Activated naive CD8-positive, alpha-beta T cell treated with anti-CD3 and anti-CD28 coated beads, Interleukin-2, amount 50 U/mL, for 24 hours (primary cell): Measurements from ENCODE around the gene CDK4.

ENCODE experiments used
- ATAC-seq: fragments of 150-1000 bp; cut with Tn5 transposase; one replicate; pipeline ENCODE4 v1.10.0; 2021
- DNase-seq: peaks from one replicate; pipeline ENCODE4 v3.0.0; 2021
- H3K27ac Mint-ChIP-seq: one replicate; pipeline ENCODE4 v1.8.0; 2021; ENCODE audit warnings: mild to moderate bottlenecking, mixed read lengths
- H3K27me3 Mint-ChIP-seq: one replicate; pipeline ENCODE4 v1.8.0; 2021; ENCODE audit warnings: mixed read lengths
- H3K36me3 Mint-ChIP-seq: one replicate; pipeline ENCODE4 v1.8.0; 2021; ENCODE audit warnings: low read depth, mixed read lengths
- H3K4me1 Mint-ChIP-seq: one replicate; pipeline ENCODE4 v1.8.0; 2021; ENCODE audit warnings: mixed read lengths
- H3K4me3 Mint-ChIP-seq: one replicate; pipeline ENCODE4 v1.8.0; 2021; ENCODE audit warnings: mild to moderate bottlenecking, moderate library complexity, mixed read lengths
- H3K9me3 Mint-ChIP-seq: one replicate; pipeline ENCODE4 v1.8.0; 2021; ENCODE audit warnings: mixed read lengths

The CDK4 gene

DNA sequence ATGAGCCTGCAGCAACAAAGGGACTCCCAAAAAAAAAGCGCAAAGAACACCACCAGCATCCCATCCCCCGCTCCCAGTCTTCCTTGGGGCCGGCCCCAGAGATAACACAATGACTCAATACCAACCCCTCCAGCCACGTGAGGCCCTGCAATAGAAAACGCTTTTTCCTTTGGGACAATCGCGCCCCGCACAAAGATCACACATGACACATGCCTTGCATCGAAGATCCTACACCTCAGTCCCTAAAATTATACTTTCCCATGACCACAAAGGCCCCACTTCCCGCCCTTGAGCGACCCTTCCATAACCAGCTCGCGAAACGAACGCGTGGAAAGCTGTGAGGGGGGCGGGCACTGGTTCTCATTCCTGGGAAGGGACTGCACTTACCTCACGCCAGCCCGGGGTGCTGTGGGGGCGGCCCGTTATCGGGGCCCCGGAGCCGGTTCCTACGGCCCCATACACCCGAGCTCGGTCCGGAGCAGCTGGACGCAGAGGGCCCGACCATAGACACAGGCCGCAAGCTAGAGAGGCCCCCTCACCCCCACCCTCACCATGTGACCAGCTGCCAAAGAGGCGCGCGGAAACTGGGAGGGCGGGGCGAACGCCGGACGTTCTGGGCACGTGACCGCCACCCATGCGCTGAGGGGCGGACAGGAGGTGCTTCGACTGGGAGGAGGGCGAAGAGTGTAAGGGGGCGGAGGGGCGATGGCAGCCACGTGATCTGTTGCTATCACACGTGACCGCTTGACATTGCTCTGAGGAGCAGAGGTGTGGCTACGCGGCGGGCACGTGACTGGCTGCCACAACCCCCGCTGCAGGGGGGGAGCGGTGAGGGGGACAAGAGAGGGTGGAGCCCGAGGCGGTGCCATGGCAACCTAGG is at the start of gene CDK4:
CDK4 (minus strand) TSS at position 523 of the 880 bp plus-strand sequence. CDS start 593 bp downstream, outside the sequence.
- H3K4me1 Mint-ChIP-seq, result peaks cover 65% of the 10 kb centered on the region
- peaks cover 3% of the 10 kb centered on the region for H3K27me3 Mint-ChIP-seq
- ATAC-seq (peak; percentile 77), DNase-seq (peak; percentile 98)
- H3K4me3 Mint-ChIP-seq, result peak within 1 kb of the TSS; percentile 96
- H3K36me3 Mint-ChIP-seq, result peaks cover 41% of the 10 kb centered on the region
- H3K27ac Mint-ChIP-seq, result peak within 1 kb of the TSS; percentile 96
- H3K9me3 Mint-ChIP-seq, result no peaks in the 10 kb centered on the region

DNA sequence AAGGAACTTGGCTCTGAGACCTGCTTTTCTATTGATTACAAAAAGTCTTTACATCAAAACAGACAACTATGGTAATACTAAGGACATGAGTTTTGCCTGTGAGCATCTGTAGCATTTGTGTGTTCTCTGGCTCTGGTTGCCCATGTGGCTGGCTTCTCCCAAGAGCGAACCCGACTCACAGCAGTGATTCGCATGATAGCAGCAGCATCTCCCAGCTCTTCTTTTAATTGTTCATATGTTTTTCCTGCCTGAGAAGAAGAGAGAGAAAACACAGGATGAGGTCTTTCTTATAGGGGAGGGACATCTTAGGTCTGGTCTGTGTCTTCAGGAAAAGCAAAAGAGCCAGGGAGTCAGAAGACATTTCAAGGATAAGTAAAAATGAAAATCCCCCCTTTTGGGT is 48.9 kb upstream of the CDK4 start:
- Mint-ChIP-seq H3K9me3 (no peaks in the 10 kb centered on the region), H3K4me1 (peaks cover 3% of the 10 kb centered on the region), H3K27ac (peak overlapping the region; percentile 7), H3K36me3 (peaks cover 19% of the 10 kb centered on the region), H3K27me3 (no peaks in the 10 kb centered on the region), H3K4me3 (no peak overlapping the region)
- DNase-seq, result no peak
- ATAC-seq, result no peak

DNA sequence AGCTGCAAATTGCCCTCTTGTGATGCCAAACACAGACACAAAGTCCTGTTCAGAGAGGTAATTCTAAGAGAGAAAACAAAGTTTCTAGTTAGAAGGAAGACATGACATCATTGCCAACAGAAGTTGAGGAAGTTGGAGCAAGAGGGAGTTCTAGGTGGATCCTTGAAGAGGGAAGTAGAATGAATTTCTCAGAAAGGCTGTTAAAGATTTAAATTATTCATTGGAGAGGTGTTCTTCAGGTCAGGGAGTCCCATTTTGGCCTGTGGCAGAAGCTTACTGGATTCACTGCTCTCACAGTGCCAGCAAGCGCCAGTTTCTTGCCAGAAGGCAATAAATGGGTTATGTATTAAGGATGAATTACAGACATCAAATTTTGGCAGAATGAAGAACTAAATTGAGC is 45.8 kb upstream of the CDK4 start:
- H3K27me3 Mint-ChIP-seq, result no peaks in the 10 kb centered on the region
- no peak overlapping the region for H3K27ac Mint-ChIP-seq
- peaks cover 33% of the 10 kb centered on the region for H3K36me3 Mint-ChIP-seq
- peaks cover 5% of the 10 kb centered on the region for H3K4me1 Mint-ChIP-seq
- ATAC-seq (no peak), DNase-seq (no peak)
- H3K9me3 Mint-ChIP-seq, result no peaks in the 10 kb centered on the region
- H3K4me3 Mint-ChIP-seq, result no peak overlapping the region

DNA sequence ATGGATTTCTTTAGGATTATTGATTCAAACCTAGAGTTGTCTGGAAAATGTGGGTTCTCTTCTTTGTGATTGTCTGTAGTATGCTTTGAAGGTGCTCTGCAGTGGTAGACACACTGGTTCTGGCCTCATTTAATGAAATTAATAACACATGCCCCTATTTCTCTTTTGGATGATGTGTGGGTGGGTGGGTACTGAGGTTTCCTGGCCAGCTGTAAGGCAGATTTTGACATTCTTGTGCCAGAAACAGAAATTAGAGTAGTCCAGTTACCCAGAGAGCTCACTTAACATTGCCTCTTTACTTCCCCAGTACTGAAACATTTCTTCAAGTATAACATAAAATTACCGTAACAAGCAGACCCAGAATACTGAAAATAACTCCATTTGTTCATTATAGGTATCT is 44.9 kb upstream of the CDK4 start:
- Mint-ChIP-seq H3K27ac (no peak overlapping the region), H3K27me3 (no peaks in the 10 kb centered on the region), H3K36me3 (peaks cover 34% of the 10 kb centered on the region), H3K9me3 (no peaks in the 10 kb centered on the region), H3K4me1 (peaks cover 6% of the 10 kb centered on the region), H3K4me3 (no peak overlapping the region)
- no peak for DNase-seq
- ATAC-seq, result no peak

DNA sequence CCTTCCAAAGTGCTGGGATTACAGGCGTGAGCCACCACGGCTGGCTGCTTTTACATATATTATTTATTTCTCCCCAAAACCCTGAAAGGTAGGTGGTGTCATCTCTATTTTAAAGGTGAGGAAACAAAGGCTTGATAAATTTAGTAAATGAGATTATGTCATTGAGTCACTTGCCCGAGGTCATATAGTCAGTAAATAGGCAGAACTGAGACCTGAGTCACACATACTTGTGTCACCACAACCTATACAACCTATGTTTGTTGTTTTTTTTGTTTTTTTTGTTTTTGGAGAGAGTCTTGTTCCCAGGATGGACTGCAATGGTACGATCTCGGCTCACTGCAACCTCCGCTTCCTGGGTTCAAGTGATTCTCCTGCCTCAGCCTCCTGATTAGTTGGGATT is 43.2 kb upstream of the CDK4 start:
- Mint-ChIP-seq H3K27me3 (no peaks in the 10 kb centered on the region), H3K27ac (no peak overlapping the region), H3K4me1 (peaks cover 8% of the 10 kb centered on the region), H3K9me3 (no peaks in the 10 kb centered on the region), H3K36me3 (peaks cover 42% of the 10 kb centered on the region), H3K4me3 (no peak overlapping the region)
- no peak for ATAC-seq
- no peak for DNase-seq

DNA sequence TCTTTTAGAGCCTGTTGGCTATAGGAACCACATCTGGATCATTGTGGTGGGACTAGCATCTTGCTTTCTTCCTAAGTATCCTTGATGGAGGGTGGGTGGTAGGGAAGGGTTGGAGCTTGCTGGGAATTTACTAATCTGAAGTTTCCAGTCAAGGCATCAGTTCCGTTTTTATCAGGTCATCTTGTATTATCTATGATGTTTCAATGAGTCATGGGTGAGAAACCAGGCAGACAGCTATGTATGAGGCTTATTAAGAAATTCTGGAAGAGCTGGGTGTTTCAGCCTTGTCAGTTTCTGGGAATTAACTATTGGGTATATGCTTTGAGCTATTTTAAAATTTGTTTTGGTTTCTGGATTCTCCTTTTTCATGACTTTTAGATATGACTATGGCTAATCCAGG is 41.8 kb upstream of the CDK4 start:
- Mint-ChIP-seq H3K9me3 (no peaks in the 10 kb centered on the region), H3K36me3 (peaks cover 51% of the 10 kb centered on the region), H3K27ac (no peak overlapping the region), H3K27me3 (no peaks in the 10 kb centered on the region), H3K4me1 (peaks cover 8% of the 10 kb centered on the region), H3K4me3 (no peak overlapping the region)
- ATAC-seq, result no peak
- DNase-seq, result no peak

DNA sequence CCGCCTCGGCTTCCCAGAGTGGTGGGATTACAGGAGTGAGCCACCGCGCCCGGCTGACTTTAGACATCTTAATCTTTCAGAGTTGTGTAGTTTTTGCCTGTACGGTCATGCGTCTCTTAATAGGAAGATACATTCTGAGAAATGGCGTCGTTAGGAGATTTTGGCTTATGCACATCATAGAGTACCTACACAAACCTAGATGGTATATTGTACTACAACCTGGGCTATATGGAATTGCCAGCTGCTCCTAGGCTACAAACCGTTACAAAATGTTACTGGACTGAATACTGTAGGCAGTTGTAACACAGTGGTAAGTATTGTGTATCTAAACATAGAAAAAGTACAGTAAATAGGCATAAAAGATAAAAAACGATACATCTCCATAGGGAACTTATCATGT is 31.8 kb upstream of the CDK4 start:
- H3K27ac Mint-ChIP-seq, result peak overlapping the region; percentile 60
- DNase-seq (no peak), ATAC-seq (no peak)
- peak overlapping the region; percentile 97 for H3K4me3 Mint-ChIP-seq
- H3K36me3 Mint-ChIP-seq, result peaks cover 25% of the 10 kb centered on the region
- H3K27me3 Mint-ChIP-seq, result no peaks in the 10 kb centered on the region
- H3K4me1 Mint-ChIP-seq, result peaks cover 33% of the 10 kb centered on the region
- H3K9me3 Mint-ChIP-seq, result no peaks in the 10 kb centered on the region

DNA sequence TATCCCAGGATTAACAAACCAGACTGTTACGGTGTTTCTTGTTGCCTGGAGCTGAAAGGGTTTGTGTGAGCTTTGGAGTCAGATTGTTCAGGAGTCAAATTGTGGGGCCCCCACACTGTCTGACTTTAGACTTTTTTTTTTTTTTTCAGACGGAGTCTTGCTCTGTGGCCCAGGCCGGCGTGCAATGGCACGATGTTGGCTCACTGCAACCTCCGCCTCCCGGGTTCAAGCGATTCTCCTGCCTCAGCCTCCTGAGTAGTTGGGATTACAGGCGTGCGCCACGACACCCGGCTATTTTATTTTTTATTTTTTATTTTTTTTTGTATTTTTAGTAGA is 31.3 kb upstream of the CDK4 start:
- H3K4me1 Mint-ChIP-seq, result peaks cover 33% of the 10 kb centered on the region

DNA sequence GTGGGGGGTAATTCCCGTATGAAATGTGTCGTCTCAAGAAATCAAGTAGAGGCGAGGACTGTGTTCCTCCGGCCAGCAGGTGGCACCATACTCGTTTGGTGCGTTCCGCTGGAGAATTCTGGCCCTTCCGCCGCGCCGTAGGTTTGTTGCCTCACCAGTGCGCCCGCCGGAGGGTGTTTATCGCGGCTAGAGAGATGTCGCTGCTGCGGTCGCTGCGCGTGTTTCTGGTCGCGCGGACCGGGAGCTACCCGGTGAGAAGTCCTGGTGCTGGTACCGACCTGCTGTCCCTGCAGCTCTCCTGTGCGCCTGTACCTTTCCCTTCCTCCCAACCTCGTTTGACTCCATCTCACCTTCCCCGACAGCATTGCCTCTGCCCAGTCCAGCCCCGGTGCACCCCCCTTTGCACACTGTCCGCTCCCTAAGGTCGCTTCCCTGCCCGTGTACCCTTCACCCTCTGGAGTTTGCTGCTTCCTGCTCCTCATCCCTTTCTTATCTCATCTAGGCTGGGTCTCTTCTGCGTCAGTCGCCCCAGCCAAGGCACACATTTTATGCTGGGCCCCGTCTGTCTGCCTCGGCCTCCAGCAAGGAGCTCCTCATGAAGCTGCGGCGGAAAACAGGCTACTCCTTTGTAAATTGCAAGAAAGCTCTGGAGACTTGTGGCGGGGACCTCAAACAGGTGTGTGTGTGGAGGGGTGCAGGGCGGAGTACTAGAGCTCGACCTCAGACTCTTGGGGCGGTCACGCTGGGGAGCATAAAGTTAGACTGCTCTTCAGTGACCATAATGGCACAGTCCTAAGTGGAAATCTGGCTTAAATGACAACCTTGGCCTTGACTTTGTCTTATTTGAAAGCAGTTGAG is 30.7 kb upstream of the CDK4 start, which contains the start of gene TSFM:
TSFM (plus strand) TSS at position 180 of the 858 bp plus-strand sequence; CDS start at position 195, 15 bp downstream.
- H3K36me3 Mint-ChIP-seq, result peaks cover 19% of the 10 kb centered on the region
- H3K27ac Mint-ChIP-seq, result peak within 1 kb of the TSS; percentile 98
- ATAC-seq, result peak; percentile 88
- H3K4me1 Mint-ChIP-seq, result peaks cover 33% of the 10 kb centered on the region
- peak; percentile 99 for DNase-seq
- H3K27me3 Mint-ChIP-seq, result no peaks in the 10 kb centered on the region
- peak within 1 kb of the TSS; percentile 97 for H3K4me3 Mint-ChIP-seq
- no peaks in the 10 kb centered on the region for H3K9me3 Mint-ChIP-seq

More for the DNA sequence above, 31.3 kb upstream of the CDK4 start:
- Mint-ChIP-seq H3K27me3 (no peaks in the 10 kb centered on the region), H3K27ac (peak overlapping the region; percentile 98), H3K9me3 (no peaks in the 10 kb centered on the region), H3K36me3 (peaks cover 21% of the 10 kb centered on the region), H3K4me3 (peak overlapping the region; percentile 97)
- no peak for DNase-seq
- ATAC-seq, result no peak

DNA sequence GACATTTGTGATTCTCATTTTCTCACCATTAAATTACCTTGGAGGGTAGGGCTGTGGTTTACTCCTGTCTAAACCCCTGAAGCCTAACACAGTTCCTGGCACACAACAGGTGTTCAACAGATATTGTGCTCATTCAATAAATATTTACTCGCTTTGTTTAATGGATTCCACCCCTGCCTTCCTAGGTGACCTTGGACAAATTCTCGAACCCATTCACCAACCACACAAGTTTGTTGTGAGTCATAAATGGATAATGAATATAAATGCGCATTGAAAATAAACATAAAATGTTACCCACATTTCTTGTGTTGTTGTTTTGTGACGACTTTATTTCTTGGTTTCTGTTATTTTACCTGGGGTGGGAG is 30.1 kb upstream of the CDK4 start:
- Mint-ChIP-seq H3K4me3 (peak overlapping the region; percentile 97), H3K27ac (peak overlapping the region; percentile 98), H3K9me3 (no peaks in the 10 kb centered on the region), H3K27me3 (no peaks in the 10 kb centered on the region), H3K4me1 (peaks cover 33% of the 10 kb centered on the region), H3K36me3 (peaks cover 16% of the 10 kb centered on the region)
- DNase-seq (no peak), ATAC-seq (no peak)

DNA sequence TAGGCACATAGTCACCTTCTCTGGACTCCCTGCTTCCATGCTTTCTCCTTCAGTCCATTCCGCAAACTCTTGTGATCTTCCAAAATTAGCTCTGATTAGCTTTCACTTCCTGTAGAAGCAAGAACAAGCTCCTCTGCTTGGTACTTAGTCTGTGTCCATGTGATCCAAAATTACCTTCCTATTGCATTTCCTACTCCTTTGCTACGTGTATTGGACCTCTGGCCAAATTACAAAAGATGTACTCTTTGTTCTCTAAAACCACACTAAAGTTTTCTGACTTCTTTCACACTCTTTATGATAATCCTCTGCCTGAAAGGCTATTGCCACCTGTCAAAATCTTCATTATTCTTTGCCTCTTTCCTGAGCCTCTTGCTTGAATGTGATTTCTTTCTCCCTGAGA is 29.7 kb upstream of the CDK4 start:
- Mint-ChIP-seq H3K4me1 (peaks cover 33% of the 10 kb centered on the region), H3K9me3 (no peaks in the 10 kb centered on the region), H3K27me3 (no peaks in the 10 kb centered on the region), H3K4me3 (no peak overlapping the region), H3K27ac (peak overlapping the region; percentile 98), H3K36me3 (peaks cover 16% of the 10 kb centered on the region)
- ATAC-seq (no peak), DNase-seq (no peak)

DNA sequence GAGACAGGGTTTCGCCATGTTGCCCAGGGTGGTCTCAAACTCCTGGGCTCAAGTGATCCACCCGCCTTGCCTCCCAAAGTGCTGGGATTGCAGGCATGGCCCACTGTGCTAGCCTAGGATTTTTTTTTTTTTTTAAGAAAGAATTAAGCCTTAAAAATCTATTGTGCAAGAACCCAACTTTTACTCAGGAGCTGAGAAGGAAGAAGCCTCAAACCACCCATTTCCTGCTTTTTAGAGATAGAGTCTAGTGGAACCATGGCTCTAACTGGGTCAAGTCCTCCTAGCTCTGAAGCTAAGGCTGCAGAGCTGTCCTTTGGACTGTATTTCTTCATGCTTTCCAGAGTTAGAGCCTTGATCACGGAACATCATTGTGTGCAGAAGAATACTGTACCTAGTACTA is 29.1 kb upstream of the CDK4 start:
- Mint-ChIP-seq H3K27ac (peak overlapping the region; percentile 98), H3K36me3 (peaks cover 13% of the 10 kb centered on the region), H3K4me1 (peaks cover 31% of the 10 kb centered on the region), H3K4me3 (no peak overlapping the region), H3K9me3 (no peaks in the 10 kb centered on the region), H3K27me3 (no peaks in the 10 kb centered on the region)
- ATAC-seq (no peak), DNase-seq (no peak)

DNA sequence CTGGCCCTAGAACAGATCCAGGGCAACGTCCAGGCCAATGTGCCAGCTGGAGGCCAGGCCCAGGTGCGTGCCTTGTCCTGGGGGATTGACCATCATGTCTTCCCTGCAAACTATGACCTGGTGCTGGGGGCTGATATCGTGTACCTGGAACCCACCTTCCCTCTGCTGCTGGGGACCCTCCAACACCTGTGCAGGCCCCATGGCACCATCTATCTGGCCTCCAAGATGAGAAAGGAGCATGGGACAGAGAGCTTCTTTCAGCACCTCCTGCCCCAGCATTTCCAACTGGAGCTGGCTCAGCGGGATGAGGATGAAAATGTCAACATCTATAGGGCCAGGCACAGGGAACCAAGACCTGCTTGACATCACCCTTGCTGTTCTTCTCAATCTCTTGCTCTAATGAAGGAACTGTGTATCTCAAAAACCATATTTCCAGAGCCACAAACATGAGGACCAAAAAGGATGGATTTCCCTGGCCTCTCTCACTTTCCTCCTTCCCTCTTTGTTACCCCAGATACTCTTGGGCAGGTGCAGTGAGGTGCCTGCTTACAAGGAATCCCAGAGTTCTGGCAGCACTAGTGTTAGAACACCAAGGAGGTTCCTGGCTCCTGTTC is 28.3 kb upstream of the CDK4 start:
- no peak overlapping the region for H3K27ac Mint-ChIP-seq
- H3K27me3 Mint-ChIP-seq, result no peaks in the 10 kb centered on the region
- H3K9me3 Mint-ChIP-seq, result no peaks in the 10 kb centered on the region

DNA sequence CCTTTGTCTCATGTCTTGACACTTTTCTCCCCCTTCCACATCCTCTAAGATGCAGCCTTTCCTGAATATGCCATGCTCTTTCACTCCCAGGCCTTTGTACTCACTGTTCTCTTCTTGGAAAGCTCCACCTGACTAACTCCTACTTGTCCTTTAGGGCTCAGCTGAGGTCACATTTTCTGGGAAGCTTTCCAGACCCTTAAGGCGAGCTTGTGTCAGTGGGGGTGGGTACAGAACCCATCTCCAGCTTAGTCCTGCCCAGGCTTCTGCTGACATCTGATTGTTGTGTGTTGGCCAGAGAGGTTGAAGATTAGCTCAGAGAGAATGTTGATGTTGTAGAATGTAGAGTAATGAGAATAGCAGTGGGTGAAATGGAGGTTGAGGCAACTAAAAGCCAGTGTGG is 27.6 kb upstream of the CDK4 start:
- DNase-seq (no peak), ATAC-seq (no peak)
- no peaks in the 10 kb centered on the region for H3K9me3 Mint-ChIP-seq
- no peaks in the 10 kb centered on the region for H3K27me3 Mint-ChIP-seq
- H3K4me3 Mint-ChIP-seq, result no peak overlapping the region
- peaks cover 13% of the 10 kb centered on the region for H3K36me3 Mint-ChIP-seq
- peaks cover 32% of the 10 kb centered on the region for H3K4me1 Mint-ChIP-seq
- H3K27ac Mint-ChIP-seq, result no peak overlapping the region

More for the DNA sequence above, 28.3 kb upstream of the CDK4 start:
- H3K36me3 Mint-ChIP-seq, result peaks cover 13% of the 10 kb centered on the region
- H3K4me1 Mint-ChIP-seq, result peaks cover 32% of the 10 kb centered on the region
- DNase-seq, result no peak
- H3K4me3 Mint-ChIP-seq, result no peak overlapping the region
- ATAC-seq, result no peak
